OCI-LY7 (cell line): Measurements from ENCODE around the gene SMTNL1.
"Not testable (repeated sequence)": the region's sequence is repeated elsewhere in the genome, so short reads cannot be mapped to it uniquely, and the experiment has no call there.

Experiments used
- EZH2phosphoT487 ChIP-seq: fragments of 200-600 bp; sonication (generic); IDR thresholded peaks from 2 replicates; pipeline ENCODE4 v1.6.1; 2018; ENCODE audit warnings: low read depth, borderline replicate concordance, mild to moderate bottlenecking, mixed run types, antibody characterized with exemption, low read length, moderate library complexity, mixed read lengths
- TF ChIP-seq, protein P1 (sequence below): fragments of 200-600 bp; sonication (generic); conservative IDR thresholded peaks from 2 replicates; pipeline ENCODE4 v1.5.1; 2014; ENCODE audit warnings: mild to moderate bottlenecking, antibody characterized with exemption, low read length, moderate library complexity, mixed read lengths

GRCh38 chr11:57534449-57534848 lies 2.9 kb upstream of the SMTNL1 start:
- TF ChIP-seq, protein P1, sequence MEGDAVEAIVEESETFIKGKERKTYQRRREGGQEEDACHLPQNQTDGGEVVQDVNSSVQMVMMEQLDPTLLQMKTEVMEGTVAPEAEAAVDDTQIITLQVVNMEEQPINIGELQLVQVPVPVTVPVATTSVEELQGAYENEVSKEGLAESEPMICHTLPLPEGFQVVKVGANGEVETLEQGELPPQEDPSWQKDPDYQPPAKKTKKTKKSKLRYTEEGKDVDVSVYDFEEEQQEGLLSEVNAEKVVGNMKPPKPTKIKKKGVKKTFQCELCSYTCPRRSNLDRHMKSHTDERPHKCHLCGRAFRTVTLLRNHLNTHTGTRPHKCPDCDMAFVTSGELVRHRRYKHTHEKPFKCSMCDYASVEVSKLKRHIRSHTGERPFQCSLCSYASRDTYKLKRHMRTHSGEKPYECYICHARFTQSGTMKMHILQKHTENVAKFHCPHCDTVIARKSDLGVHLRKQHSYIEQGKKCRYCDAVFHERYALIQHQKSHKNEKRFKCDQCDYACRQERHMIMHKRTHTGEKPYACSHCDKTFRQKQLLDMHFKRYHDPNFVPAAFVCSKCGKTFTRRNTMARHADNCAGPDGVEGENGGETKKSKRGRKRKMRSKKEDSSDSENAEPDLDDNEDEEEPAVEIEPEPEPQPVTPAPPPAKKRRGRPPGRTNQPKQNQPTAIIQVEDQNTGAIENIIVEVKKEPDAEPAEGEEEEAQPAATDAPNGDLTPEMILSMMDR: not testable (repeated sequence)
- TF ChIP-seq EZH2phosphoT487: not testable (repeated sequence)
